HFFc6 (cell line): ENCODE data around the gene FANCE. TPM values are rescaled to one million over a fixed set of nuclear protein-coding genes. Genes with fewer than 3 reads are reported as not detected.

Experiments
- DNase-seq: peaks from one replicate; pipeline ENCODE4 v3.0.0-alpha.2; 2018
- H3K27ac Mint-ChIP-seq: 2 replicates; pipeline ENCODE4 v1.8.0; 2020; ENCODE audit warnings: mild to moderate bottlenecking, mixed read lengths
- H3K27me3 Mint-ChIP-seq: 2 replicates; pipeline ENCODE4 v1.8.0; 2021; ENCODE audit warnings: mild to moderate bottlenecking, moderate library complexity, mixed read lengths; ENCODE audit not compliant: insufficient read depth
- H3K36me3 Mint-ChIP-seq: 2 replicates; pipeline ENCODE4 v1.8.0; 2021; ENCODE audit warnings: low read depth, mixed read lengths
- H3K4me1 Mint-ChIP-seq: 2 replicates; pipeline ENCODE4 v1.8.0; 2020; ENCODE audit warnings: low read depth, mixed read lengths
- H3K4me3 Mint-ChIP-seq: 2 replicates; pipeline ENCODE4 v1.8.0; 2020; ENCODE audit warnings: mild to moderate bottlenecking, moderate library complexity, mixed read lengths
- H3K9me3 Mint-ChIP-seq: 2 replicates; pipeline ENCODE4 v1.8.0; 2020; ENCODE audit warnings: mild to moderate bottlenecking, mixed read lengths
- CTCF ChIP-seq: fragments of 200-600 bp; sonication (generic); IDR thresholded peaks from 2 replicates; pipeline ENCODE4 v1.5.0; 2021; ENCODE audit warnings: antibody characterized with exemption, mild to moderate bottlenecking
- total RNA-seq, 6 experiments: library from RNA; stranded (reverse); fragmentation: NEBNext Ultra II Directional; extraction: Animal tissue kit (Norgen Biotek cat#: 25700); gene quantifications; 2 replicates in 1 of 6; 3 replicates in 5 of 6; pipeline ENCODE4 v1.2.3, GENCODE V29; 2021

FANCE gene
- total RNA-seq, 6 experiments from 2014 or later: 7.2 to 10.7 (median 9.2) TPM

- Mint-ChIP-seq H3K4me3 (no peak overlapping the region), H3K27me3 (no peaks in the 10 kb centered on the region), H3K36me3 (peaks cover 6% of the 10 kb centered on the region; the same call in 1 of the 2 replicates), H3K4me1 (peaks cover 33% of the 10 kb centered on the region), H3K27ac (peak overlapping the region; percentile 60), H3K9me3 (no peaks in the 10 kb centered on the region)
- no peak for DNase-seq
- TF ChIP-seq CTCF: no peak
These were observed 31.4 kb downstream of the FANCE start for GRCh38 chr6:35483490-35483889.

DNA sequence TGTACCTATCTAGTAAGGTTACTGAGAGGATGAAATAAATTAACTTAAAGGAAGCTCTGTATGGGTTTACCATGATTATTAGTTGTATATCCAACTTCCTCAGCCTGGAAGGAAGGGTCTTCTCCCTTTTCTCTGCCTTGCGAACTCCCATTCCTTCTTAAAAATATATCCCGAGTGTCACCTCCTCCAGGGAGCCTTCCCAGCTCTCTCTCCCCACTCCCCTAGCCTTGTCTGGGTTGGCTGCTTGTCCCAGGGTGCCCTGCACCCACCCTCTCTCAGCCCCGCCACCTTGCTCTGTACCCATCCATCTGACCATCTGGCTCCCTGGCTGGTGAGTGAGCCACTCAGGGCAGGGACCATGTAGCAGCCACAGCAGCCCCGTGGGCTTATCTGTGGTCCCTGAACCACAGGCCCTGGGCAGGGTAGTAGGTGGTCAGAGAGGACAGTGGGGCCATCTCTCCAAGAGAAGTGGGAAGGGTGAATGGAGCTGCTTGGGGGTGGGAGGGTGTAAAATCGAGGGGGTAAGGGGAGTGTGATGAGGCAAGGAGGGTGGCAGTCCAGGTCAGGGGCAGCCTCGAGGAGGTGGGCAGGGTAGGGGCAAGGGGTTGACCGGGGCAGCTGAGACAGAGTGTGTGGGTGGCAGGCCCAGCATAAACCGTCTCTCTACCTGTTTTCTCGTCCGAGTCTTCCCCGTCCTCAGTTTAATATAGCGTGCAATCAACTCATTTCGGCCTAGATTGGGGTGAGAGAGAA is 31.9 kb downstream of the FANCE start:
- H3K27ac Mint-ChIP-seq: no peak overlapping the region; the same call in 1 of the 2 replicates
- no peaks in the 10 kb centered on the region for H3K9me3 Mint-ChIP-seq
- TF ChIP-seq CTCF: no peak
- H3K27me3 Mint-ChIP-seq: no peaks in the 10 kb centered on the region
- no peak for DNase-seq
- H3K4me1 Mint-ChIP-seq: peaks cover 38% of the 10 kb centered on the region
- no peak overlapping the region for H3K4me3 Mint-ChIP-seq
- H3K36me3 Mint-ChIP-seq: peaks cover 6% of the 10 kb centered on the region; the same call in 1 of the 2 replicates

DNA sequence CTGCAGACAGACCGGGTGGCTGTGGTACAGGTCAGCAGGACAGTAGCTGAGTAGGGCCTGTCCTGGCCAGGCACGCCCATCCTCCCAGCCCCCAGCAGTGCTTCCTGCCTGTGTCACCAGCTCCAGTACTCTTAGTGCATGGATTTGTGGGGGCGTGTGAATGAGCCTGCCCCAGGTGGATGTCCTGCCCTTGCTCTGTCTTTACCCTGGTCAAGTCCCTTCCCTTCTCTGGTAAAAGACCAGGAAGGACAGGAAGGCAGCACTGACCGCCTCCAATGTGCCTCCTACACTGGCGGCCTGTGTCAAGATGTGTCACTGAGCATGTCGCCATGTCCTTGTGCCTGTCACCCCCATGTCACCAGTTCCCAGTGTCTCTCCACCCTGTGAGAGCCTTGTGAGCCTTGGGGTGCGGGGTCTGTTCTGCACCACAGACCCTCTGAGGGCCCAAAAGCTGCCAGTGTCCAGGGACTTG is 32.8 kb downstream of the FANCE start:
- H3K36me3 Mint-ChIP-seq: peaks cover 6% of the 10 kb centered on the region; the same call in 1 of the 2 replicates
- no peaks in the 10 kb centered on the region for H3K27me3 Mint-ChIP-seq
- peaks cover 41% of the 10 kb centered on the region for H3K4me1 Mint-ChIP-seq
- no peaks in the 10 kb centered on the region for H3K9me3 Mint-ChIP-seq
- TF ChIP-seq CTCF: no peak
- H3K4me3 Mint-ChIP-seq: peak overlapping the region; percentile 54
- peak; percentile 35 for DNase-seq
- peak overlapping the region; percentile 84 for H3K27ac Mint-ChIP-seq

DNA sequence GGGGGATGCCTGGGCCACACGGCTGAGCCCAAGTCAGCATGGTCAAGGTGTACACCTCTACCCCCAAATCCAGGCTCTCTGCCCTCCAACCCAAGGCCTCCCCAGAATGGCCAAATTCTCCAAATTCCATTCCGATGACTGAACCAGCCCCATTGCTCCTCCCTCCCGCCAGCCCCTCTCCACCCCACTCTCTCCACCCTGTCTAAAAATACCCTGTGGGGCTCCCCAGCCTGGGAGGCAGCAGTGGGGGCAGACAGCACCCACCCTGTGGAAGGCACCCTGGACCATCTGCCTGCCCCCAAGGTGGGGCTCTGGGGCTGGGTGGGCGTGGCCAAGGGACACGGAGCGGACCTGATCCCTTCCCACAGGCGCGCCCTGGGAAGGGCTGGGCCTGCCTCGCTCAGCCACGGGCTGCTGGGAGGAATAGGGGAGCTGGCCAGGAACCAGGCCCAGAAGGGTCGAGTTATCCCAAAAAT is 33.3 kb downstream of the FANCE start:
- Mint-ChIP-seq H3K4me3 (peak overlapping the region; percentile 54), H3K27me3 (no peaks in the 10 kb centered on the region), H3K9me3 (no peaks in the 10 kb centered on the region), H3K4me1 (peaks cover 45% of the 10 kb centered on the region), H3K36me3 (peaks cover 6% of the 10 kb centered on the region; the same call in 1 of the 2 replicates), H3K27ac (peak overlapping the region; percentile 84)
- no peak for TF ChIP-seq CTCF
- no peak for DNase-seq

- H3K9me3 Mint-ChIP-seq: no peaks in the 10 kb centered on the region
- peak overlapping the region; percentile 73 for H3K27ac Mint-ChIP-seq
- H3K4me1 Mint-ChIP-seq: peaks cover 53% of the 10 kb centered on the region
- DNase-seq: no peak
- no peak overlapping the region for H3K4me3 Mint-ChIP-seq
- H3K27me3 Mint-ChIP-seq: no peaks in the 10 kb centered on the region
- peaks cover 6% of the 10 kb centered on the region; the same call in 1 of the 2 replicates for H3K36me3 Mint-ChIP-seq
- no peak for TF ChIP-seq CTCF
These were observed 34.1 kb downstream of the FANCE start for GRCh38 chr6:35486005-35486925.
